Lung microvascular endothelial cell (primary cell): ENCODE data around the gene TTLL10. TPM values are rescaled to one million over a fixed set of nuclear protein-coding genes. Genes with fewer than 3 reads are reported as not detected.

Experiments
- DNase-seq, 2 donors: peaks; one replicate each; pipeline versions ENCODE4 v3.0.0 to v3.0.0-alpha.2; 2010; ENCODE audit warnings: low read depth in 2 of 2
- total RNA-seq: library from RNA; depleted of rRNA; stranded (reverse); fragments of >200 nt; gene quantifications from 2 replicates; pipeline ENCODE4 v1.2.1, GENCODE V29; 2014

TTLL10 gene
- total RNA-seq, 1 donor from 2014 or later: not detected

GRCh38 chr1:1245817-1246576 is 72.3 kb downstream of the TTLL10 start:
- no peak for DNase-seq

DNA sequence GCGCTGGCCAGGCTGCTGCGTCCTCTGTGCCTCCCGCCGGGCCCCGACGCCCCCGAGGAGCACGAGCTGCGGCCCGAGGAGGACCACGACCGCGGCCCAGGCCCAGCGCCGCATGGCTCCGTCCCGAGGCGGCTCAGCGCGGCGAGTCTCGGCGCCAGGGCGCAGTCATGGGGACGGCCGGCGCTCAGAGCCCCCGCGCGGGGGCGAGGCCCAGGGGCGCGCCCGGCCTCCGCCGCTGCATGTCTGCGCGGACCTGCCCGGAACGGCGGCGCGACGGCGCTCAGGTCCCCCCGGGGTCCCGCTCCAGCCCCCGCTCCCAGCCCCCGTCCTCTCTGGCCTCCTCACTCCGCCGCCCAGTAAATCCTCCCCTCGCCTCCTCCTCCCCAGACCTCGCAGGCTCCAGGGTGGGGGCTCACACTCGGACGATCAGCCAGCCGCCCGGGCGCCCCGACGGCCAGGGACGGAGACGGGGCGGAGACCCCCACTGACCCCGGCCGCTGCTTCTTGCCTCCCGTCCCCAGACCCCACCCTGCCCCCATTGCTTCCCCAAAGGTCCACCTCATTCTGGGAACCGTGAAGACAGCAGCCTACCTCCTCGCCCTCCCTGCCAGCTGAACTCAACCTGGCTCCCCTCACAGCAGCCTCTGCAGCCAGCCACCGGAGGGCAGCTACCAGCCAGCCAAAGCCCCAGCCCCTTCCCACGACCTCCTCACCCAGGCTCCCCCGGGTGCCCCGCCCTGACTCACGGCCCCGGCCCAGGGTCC is 73.1 kb downstream of the TTLL10 start, which contains the start of gene C1QTNF12:
Gene C1QTNF12 (minus strand): TSS at position 146 of the 764 bp plus-strand sequence. CDS start 32 bp downstream, at position 114.
- no peak for DNase-seq

- DNase-seq: no peak
Measured at GRCh38 chr1:1247341-1247913, 73.7 kb downstream of the TTLL10 start.

Other genes starting within 250 kb of the TTLL10 start
- not detected in 2 replicates for gene SAMD11, start 250.0 kb upstream of the TTLL10 start, total RNA-seq
- gene NOC2L, start 214.6 kb upstream of the TTLL10 start, total RNA-seq: 51.4 and 58.3 TPM in 2 replicates
- 2.2 and 3.6 TPM in 2 replicates for gene KLHL17, start 213.3 kb upstream of the TTLL10 start, total RNA-seq
- gene PLEKHN1, start 207.4 kb upstream of the TTLL10 start, total RNA-seq: under 0.01 and 0.22 TPM in 2 replicates
- gene PERM1, start 191.8 kb upstream of the TTLL10 start, total RNA-seq: not detected in 2 replicates
- gene HES4, start 173.8 kb upstream of the TTLL10 start, total RNA-seq: 23.3 and 24.8 TPM in 2 replicates
- 109 TPM in 2 replicates for gene ISG15, start 160.4 kb upstream of the TTLL10 start, total RNA-seq
- gene AGRN, start 153.8 kb upstream of the TTLL10 start, total RNA-seq: 35.7 and 53.8 TPM in 2 replicates
- not detected in 2 replicates for gene RNF223, start 99.6 kb upstream of the TTLL10 start, total RNA-seq
- gene C1orf159, start 57.8 kb upstream of the TTLL10 start, total RNA-seq: 4.8 and 5.2 TPM in 2 replicates
- gene TNFRSF18, start 32.7 kb downstream of the TTLL10 start, total RNA-seq: 0.22 and 0.60 TPM in 2 replicates
- 1.5 and 4.2 TPM in 2 replicates for gene TNFRSF4, start 40.3 kb downstream of the TTLL10 start, total RNA-seq
- gene SDF4, start 58.1 kb downstream of the TTLL10 start, total RNA-seq: 59.3 and 93.5 TPM in 2 replicates
- 14.8 and 30.4 TPM in 2 replicates for gene B3GALT6, start 58.4 kb downstream of the TTLL10 start, total RNA-seq
- gene C1QTNF12, start 72.8 kb downstream of the TTLL10 start, total RNA-seq: 0.20 and 0.22 TPM in 2 replicates
- gene UBE2J2, start 100.0 kb downstream of the TTLL10 start, total RNA-seq: 28.1 and 34.9 TPM in 2 replicates
- under 0.01 and 0.20 TPM in 2 replicates for gene SCNN1D, start 106.6 kb downstream of the TTLL10 start, total RNA-seq
- gene ACAP3, start 134.1 kb downstream of the TTLL10 start, total RNA-seq: 10.0 and 14.7 TPM in 2 replicates
- gene PUSL1, start 134.7 kb downstream of the TTLL10 start, total RNA-seq: 6.9 and 8.1 TPM in 2 replicates
- 44.9 and 50.4 TPM in 2 replicates for gene INTS11, start 150.8 kb downstream of the TTLL10 start, total RNA-seq
- 10.7 and 16.3 TPM in 2 replicates for gene CPTP, start 150.9 kb downstream of the TTLL10 start, total RNA-seq
- under 0.01 and 0.20 TPM in 2 replicates for gene TAS1R3, start 157.4 kb downstream of the TTLL10 start, total RNA-seq
- gene DVL1, start 175.5 kb downstream of the TTLL10 start, total RNA-seq: 19.4 and 39.7 TPM in 2 replicates
- 0.20 and 0.44 TPM in 2 replicates for gene MXRA8, start 184.7 kb downstream of the TTLL10 start, total RNA-seq
- gene AURKAIP1, start 201.3 kb downstream of the TTLL10 start, total RNA-seq: 83.2 and 87.7 TPM in 2 replicates
- 36.0 and 57.9 TPM in 2 replicates for gene CCNL2, start 225.5 kb downstream of the TTLL10 start, total RNA-seq
- 79.8 and 90.2 TPM in 2 replicates for gene MRPL20, start 233.4 kb downstream of the TTLL10 start, total RNA-seq
- under 0.01 and 0.22 TPM in 2 replicates for gene ANKRD65, start 247.4 kb downstream of the TTLL10 start, total RNA-seq